ENCODE results near the gene OSER1. TPM values are rescaled to one million over a fixed set of nuclear protein-coding genes. Genes with fewer than 3 reads are reported as not detected.

OSER1 gene
- total and polyA plus RNA-seq, 2 donors: 32.7 to 35.8 TPM

DNA sequence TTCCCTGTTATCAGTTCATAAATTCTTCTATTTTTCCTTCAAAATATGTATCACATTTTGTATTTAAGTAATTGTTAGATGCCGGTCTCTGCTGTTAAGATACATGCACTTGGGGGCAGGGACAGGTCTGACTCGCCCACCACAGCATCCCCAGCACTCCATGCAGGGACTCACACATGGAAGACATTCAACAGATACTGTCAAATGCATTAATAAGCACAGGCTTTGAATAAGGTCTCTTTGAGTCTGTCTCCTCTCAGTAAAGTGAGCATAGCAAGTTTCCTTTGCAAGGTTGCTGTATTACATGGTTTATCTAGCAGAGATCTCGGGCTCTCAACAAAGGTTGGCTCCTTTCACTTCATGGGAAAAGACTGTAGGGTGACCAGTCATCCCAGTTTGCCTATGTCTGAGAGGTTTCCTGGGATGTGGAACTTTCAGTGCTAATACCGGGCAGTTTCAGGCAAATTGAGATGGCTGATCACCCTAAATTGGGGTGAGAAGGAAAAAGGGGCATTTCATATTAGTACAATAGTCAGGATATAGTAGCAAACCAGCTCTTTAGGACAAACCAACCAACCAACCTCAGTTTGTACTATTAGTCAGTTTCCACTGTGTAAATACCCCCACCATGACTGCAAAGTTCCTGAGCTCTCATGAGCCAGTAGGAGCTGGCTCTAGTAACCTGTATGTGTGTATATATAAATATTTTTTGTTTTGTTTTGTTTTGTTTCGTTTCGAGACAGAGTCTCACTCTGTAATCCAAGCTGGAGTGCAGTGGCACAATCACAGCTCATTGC is 38.6 kb downstream of the OSER1 start:
- Histone ChIP-seq H3K4me3 (ENCODE audit: low read depth, low read length) (no peak overlapping the region), H3K4me1 (ENCODE audit: insufficient read depth) (no peaks in the 10 kb centered on the region), H3K27ac (ENCODE audit: low read depth) (no peak overlapping the region), H3K36me3 (ENCODE audit: insufficient read depth) (no peaks in the 10 kb centered on the region)
- 56% methylated on average over 6 of the region's 6 CpGs for WGBS
- no peak for DNase-seq (ENCODE audit: extremely low spot score)

DNA sequence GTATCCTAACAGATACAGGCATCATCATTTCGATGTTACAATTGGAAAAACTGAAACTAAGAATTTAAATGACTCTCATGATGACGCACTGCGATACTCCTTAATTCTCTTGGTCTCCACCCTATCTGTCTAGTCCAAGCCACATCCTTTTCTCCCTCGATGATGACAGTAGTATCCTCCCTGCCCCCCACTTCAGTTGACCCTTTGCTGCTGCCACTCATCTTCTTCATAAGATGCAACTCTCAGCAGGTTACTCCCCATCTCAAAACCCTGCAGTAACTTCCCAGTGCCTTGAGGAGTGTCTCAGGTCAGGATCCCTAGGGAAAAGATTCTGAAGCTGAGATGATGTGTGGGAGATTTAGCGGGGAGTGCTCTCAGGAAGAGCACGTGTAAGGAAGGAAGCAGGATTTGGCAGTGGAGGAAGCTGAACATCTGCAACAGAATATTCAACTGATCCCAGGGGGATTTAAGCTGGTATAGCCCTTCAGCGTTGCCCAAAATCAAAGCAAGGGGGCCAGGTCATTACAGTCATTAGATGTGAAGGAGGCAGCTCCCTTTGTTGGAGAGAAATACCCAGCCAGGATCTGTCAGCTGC is 39.7 kb downstream of the OSER1 start:
- no peak for DNase-seq (ENCODE audit: extremely low spot score)
- Histone ChIP-seq H3K4me1 (ENCODE audit: insufficient read depth) (no peaks in the 10 kb centered on the region), H3K4me3 (ENCODE audit: low read depth, low read length) (no peak overlapping the region), H3K27ac (ENCODE audit: low read depth) (no peak overlapping the region), H3K36me3 (ENCODE audit: insufficient read depth) (no peaks in the 10 kb centered on the region)
- whole genome bisulfite sequencing: 44% methylated on average over 7 of the region's 7 CpGs

DNA sequence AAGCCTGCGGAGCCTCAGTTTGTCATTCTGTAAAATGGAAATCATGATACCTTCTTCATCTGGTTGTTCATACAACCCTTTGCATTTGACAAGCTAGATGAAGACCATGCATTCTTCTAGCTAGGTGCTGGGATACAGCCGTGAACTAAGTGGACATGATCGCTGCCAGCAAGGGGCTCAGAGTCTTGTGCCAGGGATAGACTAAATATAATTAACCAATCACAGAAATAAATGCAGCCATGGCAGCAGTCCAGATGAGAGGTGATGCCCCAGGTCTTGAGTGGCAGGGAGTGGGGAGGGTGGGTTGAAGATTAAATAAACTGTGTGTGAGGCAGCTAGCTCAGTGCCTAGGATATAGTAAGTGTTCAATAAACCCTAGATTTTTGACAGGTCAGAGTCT is 42.8 kb downstream of the OSER1 start:
- H3K4me1 ChIP-seq (ENCODE audit: insufficient read depth): no peaks in the 10 kb centered on the region

DNA sequence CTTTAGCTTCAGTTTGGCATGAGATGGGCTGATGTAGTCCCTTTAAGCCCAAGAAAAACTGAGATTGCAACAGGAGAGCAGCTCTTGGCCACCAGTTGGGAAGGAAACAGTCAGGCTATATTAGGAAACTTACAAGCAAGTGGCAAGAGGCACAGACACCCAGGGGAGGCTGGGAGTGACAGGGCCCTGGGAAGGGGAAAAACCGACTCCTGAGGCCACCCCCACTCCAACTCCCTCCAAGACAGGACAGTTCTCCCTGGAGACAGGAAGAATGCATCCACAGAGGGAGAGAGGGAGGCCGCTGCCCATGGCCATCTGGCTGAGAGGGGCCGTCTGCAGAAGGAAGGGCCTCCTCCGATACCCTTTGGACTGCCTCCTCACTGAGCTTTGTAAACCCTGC is 44.1 kb downstream of the OSER1 start:
- Histone ChIP-seq H3K36me3 (ENCODE audit: insufficient read depth) (no peaks in the 10 kb centered on the region), H3K4me3 (ENCODE audit: low read depth, low read length) (no peak overlapping the region), H3K4me1 (ENCODE audit: insufficient read depth) (no peaks in the 10 kb centered on the region), H3K27ac (ENCODE audit: low read depth) (no peak overlapping the region)
- WGBS: 13% methylated on average over 4 of the region's 4 CpGs
- DNase-seq (ENCODE audit: extremely low spot score): no peak

More for the DNA sequence above, 42.8 kb downstream of the OSER1 start:
- DNase-seq (ENCODE audit: extremely low spot score): no peak
- H3K4me3 ChIP-seq (ENCODE audit: low read depth, low read length): no peak overlapping the region
- H3K27ac ChIP-seq (ENCODE audit: low read depth): no peak overlapping the region
- WGBS: 65% methylated on average over 3 of the region's 3 CpGs
- no peaks in the 10 kb centered on the region for H3K36me3 ChIP-seq (ENCODE audit: insufficient read depth)

DNA sequence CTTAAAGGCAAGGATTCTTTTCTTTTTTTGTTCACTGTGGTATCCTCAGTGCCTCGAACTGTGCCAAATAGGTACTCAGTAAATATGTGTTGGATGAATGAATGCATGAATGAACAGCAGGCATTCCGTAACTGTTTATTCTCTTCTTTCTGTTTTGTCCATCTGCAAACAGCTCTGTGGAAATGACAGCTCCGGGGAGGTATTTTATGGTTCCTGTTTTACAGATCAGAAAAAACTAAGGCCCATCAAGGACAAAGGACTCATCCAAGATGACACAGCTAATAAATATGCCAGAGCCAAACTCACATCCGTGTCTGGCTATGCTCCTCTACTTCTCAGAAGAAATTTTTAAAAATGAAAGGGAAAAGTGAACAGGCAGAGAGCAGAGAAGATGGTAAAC is 44.6 kb downstream of the OSER1 start:
- Histone ChIP-seq H3K27ac (ENCODE audit: low read depth) (peak overlapping the region; percentile 12), H3K36me3 (ENCODE audit: insufficient read depth) (no peaks in the 10 kb centered on the region), H3K4me3 (ENCODE audit: low read depth, low read length) (no peak overlapping the region), H3K4me1 (ENCODE audit: insufficient read depth) (no peaks in the 10 kb centered on the region)
- DNase-seq (ENCODE audit: extremely low spot score): no peak
- 31% methylated on average over 4 of the region's 4 CpGs for whole genome bisulfite sequencing

DNA sequence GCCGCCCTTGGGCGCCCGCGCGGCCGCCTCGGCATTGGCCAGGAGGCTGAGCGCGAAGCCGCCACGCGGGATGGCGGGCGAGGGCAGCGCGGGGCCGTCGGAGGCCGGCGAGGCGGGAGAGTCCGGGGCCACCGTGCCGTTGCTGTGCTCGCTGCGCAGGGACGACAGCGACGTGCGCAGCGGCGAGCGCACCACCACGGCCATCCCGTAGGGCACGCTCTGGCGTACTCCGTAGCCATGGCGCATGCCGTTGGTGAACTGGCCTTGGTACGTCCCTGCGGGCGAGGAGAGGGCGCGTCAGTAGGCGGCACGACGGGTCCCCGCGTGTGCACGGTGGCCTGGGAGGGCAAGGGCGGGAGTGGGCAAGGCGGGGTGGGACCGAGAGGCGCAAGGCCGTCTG is 50.4 kb downstream of the OSER1 start:
- Histone ChIP-seq H3K27ac (ENCODE audit: low read depth) (no peak overlapping the region), H3K36me3 (ENCODE audit: insufficient read depth) (no peaks in the 10 kb centered on the region), H3K4me3 (ENCODE audit: low read depth, low read length) (no peak overlapping the region), H3K4me1 (ENCODE audit: insufficient read depth) (no peaks in the 10 kb centered on the region)
- 65% methylated on average over 56 of the region's 56 CpGs for WGBS
- DNase-seq (ENCODE audit: extremely low spot score): no peak

DNA sequence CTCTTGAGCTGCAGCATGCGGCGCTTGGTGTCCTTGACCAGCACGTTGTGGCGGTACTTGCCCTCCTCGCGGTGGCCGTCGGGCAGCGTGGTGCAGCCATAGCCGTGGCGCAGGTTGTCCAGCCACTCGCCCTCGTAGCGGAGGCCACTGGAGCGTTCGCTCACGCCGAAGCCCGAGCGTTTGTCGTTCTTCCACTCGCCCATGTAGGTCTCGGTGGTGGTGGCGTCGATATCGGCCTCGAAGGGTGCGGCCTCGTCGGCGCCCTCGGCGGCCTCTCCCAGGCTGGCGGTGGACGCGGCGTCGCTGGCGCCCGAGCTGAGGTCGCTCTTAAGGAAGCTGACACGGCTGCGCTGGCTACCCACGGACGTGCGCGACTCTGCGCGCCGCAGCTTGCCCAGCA is 50.9 kb downstream of the OSER1 start:
- Histone ChIP-seq H3K4me3 (ENCODE audit: low read depth, low read length) (no peak overlapping the region), H3K27ac (ENCODE audit: low read depth) (no peak overlapping the region)

DNA sequence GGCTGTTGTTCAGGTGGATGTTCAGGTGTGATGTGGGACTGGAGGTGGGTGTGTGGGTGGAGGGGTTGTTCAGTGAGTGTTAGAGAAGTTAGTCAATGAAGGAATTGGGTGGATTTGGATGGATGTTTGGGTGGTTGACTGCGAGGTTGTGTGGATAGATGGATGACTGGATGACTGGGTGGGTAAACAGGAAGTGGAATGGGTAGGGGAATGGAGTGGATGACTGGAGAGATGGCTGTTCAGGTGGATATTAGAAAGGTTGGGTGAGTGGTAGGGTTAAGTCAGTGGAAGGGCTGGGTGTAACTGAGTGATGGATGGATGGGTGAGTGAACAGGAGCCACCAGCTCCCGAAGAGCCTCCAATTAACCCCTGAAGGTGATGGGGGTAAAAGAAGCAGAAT is 51.4 kb downstream of the OSER1 start:
- Histone ChIP-seq H3K4me1 (ENCODE audit: insufficient read depth) (no peaks in the 10 kb centered on the region), H3K27ac (ENCODE audit: low read depth) (no peak overlapping the region), H3K36me3 (ENCODE audit: insufficient read depth) (no peaks in the 10 kb centered on the region), H3K4me3 (ENCODE audit: low read depth, low read length) (no peak overlapping the region)
- 81% methylated on average over 2 of the region's 2 CpGs for whole genome bisulfite sequencing
- DNase-seq (ENCODE audit: extremely low spot score): no peak

More for the DNA sequence above, 50.9 kb downstream of the OSER1 start:
- DNase-seq (ENCODE audit: extremely low spot score): no peak
- WGBS: 78% methylated on average over 50 of the region's 50 CpGs
- H3K4me1 ChIP-seq (ENCODE audit: insufficient read depth): no peaks in the 10 kb centered on the region
- no peaks in the 10 kb centered on the region for H3K36me3 ChIP-seq (ENCODE audit: insufficient read depth)

DNA sequence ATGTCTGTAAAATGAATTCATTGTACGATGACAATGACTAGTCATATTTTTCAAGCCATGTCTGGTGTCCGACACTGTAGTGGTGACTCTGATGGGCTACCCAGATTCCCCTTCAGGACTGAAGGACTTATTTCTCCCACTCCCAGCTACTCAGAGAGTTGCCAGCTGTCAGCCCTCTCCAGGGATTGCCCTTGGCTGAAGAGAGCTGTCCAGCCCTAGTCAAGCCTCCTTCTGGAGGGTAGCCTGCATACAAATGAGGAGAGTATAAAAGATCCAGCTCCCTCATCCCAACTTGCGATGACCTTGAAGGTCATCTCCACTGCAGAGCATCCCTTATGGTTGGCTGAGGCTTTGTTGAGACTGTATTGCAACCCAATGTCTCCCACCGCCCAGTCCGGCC is 53.5 kb downstream of the OSER1 start:
- Histone ChIP-seq H3K4me1 (ENCODE audit: insufficient read depth) (no peaks in the 10 kb centered on the region), H3K4me3 (ENCODE audit: low read depth, low read length) (no peak overlapping the region), H3K27ac (ENCODE audit: low read depth) (no peak overlapping the region), H3K36me3 (ENCODE audit: insufficient read depth) (no peaks in the 10 kb centered on the region)
- 87% methylated on average over 5 of the region's 5 CpGs for WGBS
- DNase-seq (ENCODE audit: extremely low spot score): no peak

DNA sequence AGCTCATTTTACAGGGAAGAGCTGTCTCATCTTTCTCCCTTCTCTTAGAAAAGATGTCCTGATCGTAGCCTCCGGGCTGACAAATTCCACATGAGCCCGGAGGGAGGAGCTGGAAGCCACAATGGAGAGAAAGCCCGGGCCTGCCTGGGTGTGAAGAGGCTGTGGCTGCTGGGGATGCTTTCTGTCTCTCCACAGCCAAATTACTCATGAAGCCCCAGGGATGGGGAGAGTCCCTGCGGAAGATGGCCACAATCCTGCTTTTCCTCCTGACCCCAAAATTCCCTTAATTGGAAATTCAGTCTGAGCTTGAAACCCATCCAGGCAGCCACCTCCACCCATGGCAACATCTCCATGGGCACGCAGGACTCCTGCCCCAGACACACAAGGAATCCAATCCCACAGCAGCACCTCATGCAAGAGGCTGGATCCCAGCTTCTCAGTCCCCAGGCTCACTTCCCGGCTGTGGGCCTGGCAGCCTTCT is 56.0 kb downstream of the OSER1 start:
- H3K4me3 ChIP-seq (ENCODE audit: low read depth, low read length): no peak overlapping the region
- DNase-seq (ENCODE audit: extremely low spot score): no peak
- WGBS: 39% methylated on average over 7 of the region's 7 CpGs

DNA sequence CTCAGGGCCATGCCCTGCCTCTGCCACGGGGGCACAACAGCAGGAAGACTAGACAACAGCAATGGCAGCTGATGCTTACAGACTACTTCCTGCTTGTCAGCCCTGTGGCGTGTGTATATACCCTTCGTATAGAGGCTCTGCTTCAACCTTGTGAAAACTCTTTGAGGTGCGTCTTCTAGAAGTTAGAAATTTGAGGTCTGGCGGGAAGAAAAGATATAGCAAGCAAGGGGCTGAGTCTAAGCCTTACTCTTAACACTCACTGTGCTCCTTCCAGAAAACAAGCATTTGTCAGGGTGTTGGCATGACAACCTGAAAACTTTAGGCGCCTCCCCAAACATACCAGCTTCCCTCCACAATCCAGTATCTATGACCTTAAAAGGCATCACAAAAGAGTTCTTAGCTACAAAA is 56.9 kb downstream of the OSER1 start:
- Histone ChIP-seq H3K4me1 (ENCODE audit: insufficient read depth) (no peaks in the 10 kb centered on the region), H3K36me3 (ENCODE audit: insufficient read depth) (no peaks in the 10 kb centered on the region), H3K4me3 (ENCODE audit: low read depth, low read length) (no peak overlapping the region), H3K27ac (ENCODE audit: low read depth) (no peak overlapping the region)
- no peak for DNase-seq (ENCODE audit: extremely low spot score)
- 23% methylated on average over 6 of the region's 6 CpGs for WGBS

More for the DNA sequence above, 56.0 kb downstream of the OSER1 start:
- no peak overlapping the region for H3K27ac ChIP-seq (ENCODE audit: low read depth)
- H3K4me1 ChIP-seq (ENCODE audit: insufficient read depth): no peaks in the 10 kb centered on the region
- no peaks in the 10 kb centered on the region for H3K36me3 ChIP-seq (ENCODE audit: insufficient read depth)

DNA sequence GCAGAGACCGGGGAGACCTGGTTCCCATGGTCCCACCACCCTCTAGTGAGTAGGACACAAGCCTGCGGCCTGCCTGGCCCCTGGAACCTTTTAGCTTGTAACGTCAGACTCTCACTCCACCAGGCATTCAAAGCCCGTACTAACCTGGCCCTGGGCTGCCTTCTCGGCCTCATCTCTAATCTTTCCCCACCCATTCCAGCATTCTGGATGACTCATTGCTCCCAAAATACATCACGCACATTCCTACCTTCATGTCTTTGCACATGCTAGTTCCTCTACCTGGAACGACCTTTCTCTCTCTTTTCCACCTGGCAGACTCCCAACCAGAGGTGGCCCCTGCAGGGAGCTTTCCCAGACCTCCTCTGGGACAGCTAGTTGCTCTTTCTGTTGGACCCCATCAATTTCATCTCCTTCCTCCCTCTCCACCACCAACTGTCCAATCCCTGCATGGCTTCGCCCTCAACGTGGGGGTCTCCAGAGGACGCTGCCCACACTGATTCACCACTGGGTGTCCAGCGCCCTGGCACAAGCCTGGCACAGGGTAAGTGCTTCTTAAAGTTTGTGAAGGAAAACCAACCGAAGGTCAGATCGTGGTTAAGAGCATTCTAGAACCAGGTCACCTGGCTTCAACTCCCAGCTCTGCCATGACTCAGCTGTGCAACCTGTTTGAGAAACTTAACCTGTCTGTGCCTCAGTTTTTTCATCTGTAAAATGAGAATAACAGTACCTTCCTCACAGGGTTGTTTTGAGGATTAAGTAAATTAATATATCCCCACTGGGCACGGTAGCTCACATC is 58.8 kb downstream of the OSER1 start:
- Histone ChIP-seq H3K4me1 (ENCODE audit: insufficient read depth) (no peaks in the 10 kb centered on the region), H3K27ac (ENCODE audit: low read depth) (no peak overlapping the region), H3K36me3 (ENCODE audit: insufficient read depth) (no peaks in the 10 kb centered on the region), H3K4me3 (ENCODE audit: low read depth, low read length) (no peak overlapping the region)
- no peak for DNase-seq (ENCODE audit: extremely low spot score)
- 66% methylated on average over 14 of the region's 14 CpGs for WGBS

DNA sequence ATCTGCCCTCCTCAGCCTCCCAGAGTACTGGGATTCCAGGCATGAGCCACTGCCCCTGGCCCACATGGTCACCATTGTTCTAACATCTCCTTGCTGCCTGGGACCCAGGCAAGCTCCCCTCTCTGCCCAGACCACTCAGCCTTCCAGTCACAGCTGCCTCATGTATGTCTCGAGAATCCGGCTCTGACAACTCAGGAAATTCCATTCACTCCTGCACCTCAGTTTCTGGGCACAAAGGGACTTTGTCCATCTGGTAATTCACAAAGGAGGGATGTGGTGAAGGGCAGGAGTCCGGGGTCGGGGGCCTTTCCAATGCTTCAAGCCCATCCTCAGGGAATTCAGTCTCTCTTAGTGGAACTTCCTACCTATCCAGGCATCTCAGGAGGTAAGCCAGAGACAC is 64.3 kb downstream of the OSER1 start:
- DNase-seq (ENCODE audit: extremely low spot score): no peak
- no peak overlapping the region for H3K27ac ChIP-seq (ENCODE audit: low read depth)
- H3K36me3 ChIP-seq (ENCODE audit: insufficient read depth): no peaks in the 10 kb centered on the region
- H3K4me3 ChIP-seq (ENCODE audit: low read depth, low read length): no peak overlapping the region
- 35% methylated on average over 4 of the region's 4 CpGs for WGBS
- H3K4me1 ChIP-seq (ENCODE audit: insufficient read depth): no peaks in the 10 kb centered on the region
